Measurements from ENCODE around the gene CD300E. TPM values are rescaled to one million over a fixed set of nuclear protein-coding genes. Genes with fewer than 3 reads are reported as not detected.

CD300E gene
- total RNA-seq, 1 experiment from 2014 or later = not detected

DNA sequence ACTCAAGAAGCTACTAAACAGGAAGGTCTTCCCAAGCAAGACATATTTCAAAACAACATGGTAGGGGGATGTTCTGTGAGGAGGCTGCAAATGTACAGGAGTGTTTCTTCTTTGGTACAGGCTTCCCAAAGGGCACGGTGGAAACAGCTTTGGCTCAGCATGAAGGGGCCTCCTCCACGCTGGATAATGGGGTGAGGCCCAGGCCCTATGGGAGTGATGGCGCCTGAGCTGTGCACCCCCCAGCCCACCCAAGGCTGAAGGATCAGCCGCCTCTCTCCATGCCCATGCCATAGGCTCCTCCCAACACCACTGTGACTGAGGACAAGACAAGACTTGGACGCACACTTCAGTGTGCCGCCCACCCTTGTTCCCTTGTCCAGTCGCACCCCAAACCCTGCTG lies 6.8 kb downstream of the CD300E start:
- ChIA-PET CTCF (interaction anchor here (0.6 kb wide), 1 partner anchor 14 kb away, joined by 4 read pairs; no protein-coding TSS in a partner anchor), POLR2A (ENCODE audit: low non-redundant PET) (no interaction called here)
- TF ChIP-seq EZH2 (IDR thresholded peaks at IDR 0.05; ENCODE audit: borderline replicate concordance, low read depth, low read length, poor library complexity, severe bottlenecking) = no peak
- TF ChIP-seq, protein P1, sequence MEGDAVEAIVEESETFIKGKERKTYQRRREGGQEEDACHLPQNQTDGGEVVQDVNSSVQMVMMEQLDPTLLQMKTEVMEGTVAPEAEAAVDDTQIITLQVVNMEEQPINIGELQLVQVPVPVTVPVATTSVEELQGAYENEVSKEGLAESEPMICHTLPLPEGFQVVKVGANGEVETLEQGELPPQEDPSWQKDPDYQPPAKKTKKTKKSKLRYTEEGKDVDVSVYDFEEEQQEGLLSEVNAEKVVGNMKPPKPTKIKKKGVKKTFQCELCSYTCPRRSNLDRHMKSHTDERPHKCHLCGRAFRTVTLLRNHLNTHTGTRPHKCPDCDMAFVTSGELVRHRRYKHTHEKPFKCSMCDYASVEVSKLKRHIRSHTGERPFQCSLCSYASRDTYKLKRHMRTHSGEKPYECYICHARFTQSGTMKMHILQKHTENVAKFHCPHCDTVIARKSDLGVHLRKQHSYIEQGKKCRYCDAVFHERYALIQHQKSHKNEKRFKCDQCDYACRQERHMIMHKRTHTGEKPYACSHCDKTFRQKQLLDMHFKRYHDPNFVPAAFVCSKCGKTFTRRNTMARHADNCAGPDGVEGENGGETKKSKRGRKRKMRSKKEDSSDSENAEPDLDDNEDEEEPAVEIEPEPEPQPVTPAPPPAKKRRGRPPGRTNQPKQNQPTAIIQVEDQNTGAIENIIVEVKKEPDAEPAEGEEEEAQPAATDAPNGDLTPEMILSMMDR (conservative IDR thresholded peaks at IDR 0.05; ENCODE audit: low read depth, low read length) = no peak
- intact Hi-C loops (cut with micrococcal nuclease; ENCODE audit: unreplicated experiment) = no loop called here
- no peak overlapping the region for H3K4me3 ChIP-seq (ENCODE audit: low read depth, low read length, poor library complexity, severe bottlenecking)
- no peak for DNase-seq (ENCODE audit: low spot score)
- H3K27me3 ChIP-seq (replicated peaks; ENCODE audit: insufficient read depth, low read depth, low read length, poor library complexity) = peaks cover 38% of the 10 kb centered on the region
- no TSS peak for BruUV-seq (replicated peaks)
- no peaks in the 10 kb centered on the region for H3K9me3 ChIP-seq (ENCODE audit: low read depth, low read length, poor library complexity, severe bottlenecking)
- H3K27ac ChIP-seq (ENCODE audit: low read depth, low read length, poor library complexity, severe bottlenecking) = no peak overlapping the region
- no peaks in the 10 kb centered on the region for H3K36me3 ChIP-seq (ENCODE audit: insufficient read depth, low read length, poor library complexity, severe bottlenecking)
- no peaks in the 10 kb centered on the region for H3K4me1 ChIP-seq (ENCODE audit: insufficient read depth, low read length, poor library complexity, severe bottlenecking)

DNA sequence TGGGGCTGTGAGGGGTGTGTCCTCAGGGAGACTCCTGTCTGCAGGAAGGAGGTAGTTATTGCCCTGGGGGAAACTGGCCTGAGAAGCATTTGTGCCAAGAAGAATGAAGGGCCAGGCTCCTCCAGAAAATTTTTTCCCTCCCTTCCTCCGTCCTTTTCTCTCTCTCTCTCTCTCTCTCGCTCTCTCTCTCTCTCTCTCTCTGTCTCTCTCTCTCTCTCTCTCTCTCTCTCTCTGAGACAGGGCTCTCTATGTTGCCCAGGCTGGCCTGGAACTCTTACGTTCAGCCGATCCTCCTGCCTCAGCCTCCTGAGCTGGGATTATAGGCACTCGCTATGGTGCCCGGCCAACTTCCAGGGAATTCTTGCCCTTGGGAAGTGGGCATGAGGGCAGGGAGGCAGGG lies 11.5 kb downstream of the CD300E start:
- no peaks in the 10 kb centered on the region for H3K9me3 ChIP-seq (ENCODE audit: low read depth, low read length, poor library complexity, severe bottlenecking)
- H3K27ac ChIP-seq (ENCODE audit: low read depth, low read length, poor library complexity, severe bottlenecking) = no peak overlapping the region
- ChIA-PET POLR2A (ENCODE audit: low non-redundant PET) (no interaction called here), CTCF (no interaction called here)
- DNase-seq (ENCODE audit: low spot score) = no peak
- no peaks in the 10 kb centered on the region for H3K36me3 ChIP-seq (ENCODE audit: insufficient read depth, low read length, poor library complexity, severe bottlenecking)
- no peak for TF ChIP-seq EZH2 (IDR thresholded peaks at IDR 0.05; ENCODE audit: borderline replicate concordance, low read depth, low read length, poor library complexity, severe bottlenecking)
- TF ChIP-seq, protein P1 (conservative IDR thresholded peaks at IDR 0.05; ENCODE audit: low read depth, low read length) = no peak
- H3K27me3 ChIP-seq (replicated peaks; ENCODE audit: insufficient read depth, low read depth, low read length, poor library complexity) = peaks cover 36% of the 10 kb centered on the region
- intact Hi-C loops (cut with micrococcal nuclease; ENCODE audit: unreplicated experiment) = no loop called here
- no peaks in the 10 kb centered on the region for H3K4me1 ChIP-seq (ENCODE audit: insufficient read depth, low read length, poor library complexity, severe bottlenecking)
- H3K4me3 ChIP-seq (ENCODE audit: low read depth, low read length, poor library complexity, severe bottlenecking) = no peak overlapping the region
- no TSS peak for BruUV-seq (replicated peaks)

DNA sequence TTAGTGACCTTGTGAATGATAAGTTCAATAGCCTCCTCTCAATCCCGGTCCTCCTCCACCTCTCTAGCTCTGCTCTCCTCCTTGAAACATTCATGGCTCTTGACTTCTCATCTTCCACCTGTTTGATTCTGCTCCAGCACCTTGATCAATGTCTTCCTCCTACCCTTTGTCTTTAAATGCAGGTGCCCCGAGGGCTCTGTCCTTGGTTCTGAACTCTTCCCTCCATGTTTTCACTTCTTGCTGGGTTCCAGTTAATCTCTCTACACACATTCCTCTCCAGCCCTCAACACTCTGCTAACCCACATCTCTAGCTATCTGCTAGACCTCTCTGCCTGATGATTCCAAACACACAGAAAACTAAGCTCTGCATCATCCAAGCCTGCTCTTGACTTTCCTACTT lies 13.4 kb downstream of the CD300E start:
- TF ChIP-seq EZH2 (IDR thresholded peaks at IDR 0.05; ENCODE audit: borderline replicate concordance, low read depth, low read length, poor library complexity, severe bottlenecking) = no peak
- TF ChIP-seq, protein P1 (conservative IDR thresholded peaks at IDR 0.05; ENCODE audit: low read depth, low read length) = no peak
- no peak for DNase-seq (ENCODE audit: low spot score)
- CTCF ChIA-PET = no interaction called here

More for the DNA sequence above, 13.4 kb downstream of the CD300E start:
- Histone ChIP-seq H3K9me3 (ENCODE audit: low read depth, low read length, poor library complexity, severe bottlenecking) (no peaks in the 10 kb centered on the region), H3K4me1 (ENCODE audit: insufficient read depth, low read length, poor library complexity, severe bottlenecking) (no peaks in the 10 kb centered on the region), H3K4me3 (ENCODE audit: low read depth, low read length, poor library complexity, severe bottlenecking) (no peak overlapping the region), H3K36me3 (ENCODE audit: insufficient read depth, low read length, poor library complexity, severe bottlenecking) (no peaks in the 10 kb centered on the region), H3K27ac (ENCODE audit: low read depth, low read length, poor library complexity, severe bottlenecking) (no peak overlapping the region), H3K27me3 (replicated peaks; ENCODE audit: insufficient read depth, low read depth, low read length, poor library complexity) (peaks cover 32% of the 10 kb centered on the region)
- intact Hi-C loops (cut with micrococcal nuclease; ENCODE audit: unreplicated experiment) = no loop called here
- POLR2A ChIA-PET (ENCODE audit: low non-redundant PET) = no interaction called here
- no TSS peak for BruUV-seq (replicated peaks)

Data from A673 (cell line).